HepG2 (cell line): ENCODE measurements around the gene CAPN11. TPM values are rescaled to one million over a fixed set of nuclear protein-coding genes. Genes with fewer than 3 reads are reported as not detected.

Source experiments
- FOXK2 ChIP-seq: fragments of 450-650 bp; IDR thresholded peaks from 2 replicates; pipeline ENCODE4 v1.6.1; 2016
- LRRFIP1 ChIP-seq: sonication (generic); formaldehyde crosslinking; conservative IDR thresholded peaks from 2 replicates; pipeline ENCODE4 v1.4.0; 2020; ENCODE audit warnings: missing genetic modification reagents
- MED8 ChIP-seq: sonication (generic); formaldehyde crosslinking; IDR thresholded peaks from 2 replicates; pipeline ENCODE4 v1.8.1; 2023; ENCODE audit warnings: mild to moderate bottlenecking, missing genetic modification reagents; ENCODE audit not compliant: insufficient replicate concordance
- MTF1 ChIP-seq: sonication (generic); formaldehyde crosslinking; IDR thresholded peaks from 2 replicates; pipeline ENCODE4 v1.5.0; 2020; ENCODE audit warnings: missing genetic modification reagents
- NFRKB ChIP-seq: fragments of 450-650 bp; IDR thresholded peaks from 2 replicates; pipeline ENCODE4 v1.6.1; 2017
- NR2F1 ChIP-seq, 2 experiments: fragments of 450-650 bp in 1 of 2; formaldehyde crosslinking in 1 of 2; IDR thresholded peaks; 2 replicates each; pipeline versions ENCODE4 v1.5.0 to v1.6.1; 2016 to 2020; ENCODE audit warnings: mild to moderate bottlenecking in 1 of 2, missing compliant biosample characterization in 1 of 2, missing genetic modification reagents in 1 of 2, moderate library complexity in 1 of 2
- NR3C1 ChIP-seq: sonication (generic); formaldehyde crosslinking; IDR thresholded peaks from 2 replicates; pipeline ENCODE4 v1.4.0; 2020; ENCODE audit warnings: missing genetic modification reagents
- PAX8 ChIP-seq: sonication (generic); formaldehyde crosslinking; IDR thresholded peaks from 2 replicates; pipeline ENCODE4 v1.8.0; 2022; ENCODE audit warnings: mild to moderate bottlenecking, missing genetic modification reagents, borderline replicate concordance
- SMC3 ChIP-seq: IDR thresholded peaks from 2 replicates; pipeline ENCODE4 v1.6.1; 2011; ENCODE audit warnings: low read length, improper control_type of control experiment
- SNAPC5 ChIP-seq: sonication (generic); formaldehyde crosslinking; IDR thresholded peaks from 2 replicates; pipeline ENCODE4 v1.8.1; 2023; ENCODE audit warnings: mild to moderate bottlenecking, missing genetic modification reagents, borderline replicate concordance
- SUZ12 ChIP-seq: fragments of 150-350 bp; IDR thresholded peaks from 2 replicates; pipeline ENCODE4 v1.6.1; 2014; ENCODE audit warnings: low read depth, low read length
- ZNF136 ChIP-seq: sonication (generic); formaldehyde crosslinking; IDR thresholded peaks from 2 replicates; pipeline ENCODE4 v1.8.1; 2022; ENCODE audit warnings: low read depth, mild to moderate bottlenecking, moderate library complexity, missing genetic modification reagents
- ZNF24 ChIP-seq: fragments of 450-650 bp; IDR thresholded peaks from 2 replicates; pipeline ENCODE4 v1.6.1; 2017; ENCODE audit warnings: antibody characterized with exemption, mild to moderate bottlenecking
- ZNF350 ChIP-seq: sonication (generic); formaldehyde crosslinking; IDR thresholded peaks from 2 replicates; pipeline ENCODE4 v1.4.0; 2020; ENCODE audit warnings: mild to moderate bottlenecking, low read depth, missing genetic modification reagents, borderline replicate concordance
- ZNF383 ChIP-seq: sonication (generic); formaldehyde crosslinking; IDR thresholded peaks from 2 replicates; pipeline ENCODE4 v1.4.0; 2020; ENCODE audit warnings: missing genetic modification reagents, mild to moderate bottlenecking, borderline replicate concordance
- ZNF552 ChIP-seq: sonication (generic); formaldehyde crosslinking; IDR thresholded peaks from 2 replicates; pipeline ENCODE4 v1.9.0; 2022; ENCODE audit warnings: missing genetic modification reagents, mild to moderate bottlenecking, borderline replicate concordance
- ZNF558 ChIP-seq: sonication (generic); formaldehyde crosslinking; IDR thresholded peaks from 2 replicates; pipeline ENCODE4 v1.9.0; 2022; ENCODE audit warnings: mild to moderate bottlenecking, missing genetic modification reagents, borderline replicate concordance
- ZNF564 ChIP-seq: sonication (generic); formaldehyde crosslinking; IDR thresholded peaks from 2 replicates; pipeline ENCODE4 v1.8.1; 2023; ENCODE audit warnings: mild to moderate bottlenecking, missing genetic modification reagents
- ZNF570 ChIP-seq: sonication (generic); formaldehyde crosslinking; IDR thresholded peaks from 2 replicates; pipeline ENCODE4 v1.4.0; 2020; ENCODE audit warnings: mild to moderate bottlenecking, missing genetic modification reagents, borderline replicate concordance
- ZNF83 ChIP-seq: sonication (generic); formaldehyde crosslinking; IDR thresholded peaks from 2 replicates; pipeline ENCODE4 v1.4.0; 2020; ENCODE audit warnings: missing genetic modification reagents, mild to moderate bottlenecking, borderline replicate concordance
- ZNF878 ChIP-seq: sonication (generic); formaldehyde crosslinking; IDR thresholded peaks from 2 replicates; pipeline ENCODE4 v1.8.1; 2023; ENCODE audit warnings: mild to moderate bottlenecking, missing genetic modification reagents, moderate library complexity
- polyA plus RNA-seq, 8 experiments: library from polyadenylated mRNA; depleted of rRNA in 3 of 8; stranded (reverse) in 7 of 8; unstranded in 1 of 8; fragments of >200 nt; fragmentation: Illumina TruSeq in 4 of 8; extraction: Trizol in 4 of 8; gene quantifications; 2 replicates each; pipeline versions ENCODE4 v1.2.1 to v1.2.3, GENCODE V29; 2011 to 2016; ENCODE audit warnings: low read depth in 4 of 8, missing spikeins in 1 of 8, mixed read lengths in 1 of 8; ENCODE audit not compliant: insufficient read depth in 1 of 8
- total RNA-seq, 5 experiments: library from RNA; depleted of rRNA; stranded (reverse); fragments of >200 nt; fragmentation: Illumina TruSeq; extraction: Trizol; gene quantifications; 2 replicates each; pipeline ENCODE4 v1.2.3, GENCODE V29; 2016; ENCODE audit warnings: low read depth in 1 of 5
- TF ChIP-seq, protein P1 (sequence below): sonication (generic); formaldehyde crosslinking; IDR thresholded peaks from 2 replicates; pipeline ENCODE4 v1.4.0; 2020; ENCODE audit warnings: missing genetic modification reagents, borderline replicate concordance
- TF ChIP-seq, protein P2 (sequence below): IDR thresholded peaks from 2 replicates; pipeline ENCODE4 v1.6.1; 2012; ENCODE audit warnings: low read length, improper control_type of control experiment

CAPN11 gene
- total and polyA plus RNA-seq, 2 of the 13 experiments (the other 11 are each of a cell fraction or from before 2014, with no cell fraction given): 0.07 to 0.11 TPM

DNA sequence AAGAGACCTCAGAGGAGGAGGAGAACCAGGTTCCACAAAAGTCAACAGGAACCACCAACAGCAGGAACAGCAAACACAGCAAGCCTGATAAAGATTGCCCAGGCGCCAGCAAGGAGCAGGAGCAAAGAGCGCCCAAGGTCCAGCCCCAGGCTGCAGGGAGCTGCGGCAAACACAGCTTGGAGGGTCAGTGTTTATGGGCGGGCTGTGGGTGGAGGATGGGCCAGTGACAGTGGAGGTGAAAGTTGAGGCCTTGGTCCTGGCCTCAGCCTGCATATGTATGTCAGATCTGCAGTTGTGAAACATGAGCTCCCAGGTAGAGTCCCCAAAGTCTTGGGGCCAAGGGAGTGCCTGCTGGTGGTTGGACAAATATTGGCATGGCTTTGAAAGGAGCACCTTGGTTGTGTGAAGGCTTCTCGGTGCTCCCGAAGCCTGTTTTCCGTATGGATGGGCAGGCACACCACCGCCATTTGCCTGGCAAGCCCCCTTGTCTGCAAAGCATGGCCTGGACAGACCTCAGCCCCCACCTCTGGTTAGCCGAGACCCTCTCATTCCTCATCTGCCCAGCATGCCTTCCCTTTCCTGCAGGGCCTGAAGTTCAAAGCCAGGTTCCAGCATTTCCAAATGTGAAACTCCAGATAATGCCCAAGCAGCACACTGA, 2.0 kb upstream of the CAPN11 start (continued):
- TF ChIP-seq ZNF570 (CRISPR knock-in tag): no peak
- peak; percentile 23 for TF ChIP-seq MED8
- peak; percentile 72; the same call in 1 of the 2 replicates for TF ChIP-seq SNAPC5 (CRISPR knock-in tag)
- no peak for TF ChIP-seq MTF1 (CRISPR knock-in tag)
- no peak for TF ChIP-seq LRRFIP1
- TF ChIP-seq ZNF383 (CRISPR knock-in tag): no peak
- no peak for TF ChIP-seq NFRKB
- no peak for TF ChIP-seq ZNF878
- 0 out of 2 replicates have a peak, but pooled peaks have one; percentile 57 for TF ChIP-seq PAX8 (CRISPR knock-in tag)
- TF ChIP-seq ZNF136 (CRISPR knock-in tag): peak; percentile 87
- TF ChIP-seq FOXK2: peak; percentile 86
- TF ChIP-seq ZNF83 (CRISPR knock-in tag): no peak
- no peak for TF ChIP-seq ZNF552
- TF ChIP-seq ZNF558: no peak
- TF ChIP-seq NR3C1 (CRISPR knock-in tag): no peak
- TF ChIP-seq, protein P1, sequence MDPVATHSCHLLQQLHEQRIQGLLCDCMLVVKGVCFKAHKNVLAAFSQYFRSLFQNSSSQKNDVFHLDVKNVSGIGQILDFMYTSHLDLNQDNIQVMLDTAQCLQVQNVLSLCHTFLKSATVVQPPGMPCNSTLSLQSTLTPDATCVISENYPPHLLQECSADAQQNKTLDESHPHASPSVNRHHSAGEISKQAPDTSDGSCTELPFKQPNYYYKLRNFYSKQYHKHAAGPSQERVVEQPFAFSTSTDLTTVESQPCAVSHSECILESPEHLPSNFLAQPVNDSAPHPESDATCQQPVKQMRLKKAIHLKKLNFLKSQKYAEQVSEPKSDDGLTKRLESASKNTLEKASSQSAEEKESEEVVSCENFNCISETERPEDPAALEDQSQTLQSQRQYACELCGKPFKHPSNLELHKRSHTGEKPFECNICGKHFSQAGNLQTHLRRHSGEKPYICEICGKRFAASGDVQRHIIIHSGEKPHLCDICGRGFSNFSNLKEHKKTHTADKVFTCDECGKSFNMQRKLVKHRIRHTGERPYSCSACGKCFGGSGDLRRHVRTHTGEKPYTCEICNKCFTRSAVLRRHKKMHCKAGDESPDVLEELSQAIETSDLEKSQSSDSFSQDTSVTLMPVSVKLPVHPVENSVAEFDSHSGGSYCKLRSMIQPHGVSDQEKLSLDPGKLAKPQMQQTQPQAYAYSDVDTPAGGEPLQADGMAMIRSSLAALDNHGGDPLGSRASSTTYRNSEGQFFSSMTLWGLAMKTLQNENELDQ (CRISPR knock-in tag): no peak
- TF ChIP-seq ZNF350 (CRISPR knock-in tag): peak; percentile 93; the same call in 1 of the 2 replicates
- no peak for TF ChIP-seq ZNF564
- peak in 1 of 2 experiments; percentile 63; a peak in 1 of 4 replicates for TF ChIP-seq NR2F1 (CRISPR knock-in tag; IDR thresholded peaks at IDR 0.05)
- TF ChIP-seq, protein P2, sequence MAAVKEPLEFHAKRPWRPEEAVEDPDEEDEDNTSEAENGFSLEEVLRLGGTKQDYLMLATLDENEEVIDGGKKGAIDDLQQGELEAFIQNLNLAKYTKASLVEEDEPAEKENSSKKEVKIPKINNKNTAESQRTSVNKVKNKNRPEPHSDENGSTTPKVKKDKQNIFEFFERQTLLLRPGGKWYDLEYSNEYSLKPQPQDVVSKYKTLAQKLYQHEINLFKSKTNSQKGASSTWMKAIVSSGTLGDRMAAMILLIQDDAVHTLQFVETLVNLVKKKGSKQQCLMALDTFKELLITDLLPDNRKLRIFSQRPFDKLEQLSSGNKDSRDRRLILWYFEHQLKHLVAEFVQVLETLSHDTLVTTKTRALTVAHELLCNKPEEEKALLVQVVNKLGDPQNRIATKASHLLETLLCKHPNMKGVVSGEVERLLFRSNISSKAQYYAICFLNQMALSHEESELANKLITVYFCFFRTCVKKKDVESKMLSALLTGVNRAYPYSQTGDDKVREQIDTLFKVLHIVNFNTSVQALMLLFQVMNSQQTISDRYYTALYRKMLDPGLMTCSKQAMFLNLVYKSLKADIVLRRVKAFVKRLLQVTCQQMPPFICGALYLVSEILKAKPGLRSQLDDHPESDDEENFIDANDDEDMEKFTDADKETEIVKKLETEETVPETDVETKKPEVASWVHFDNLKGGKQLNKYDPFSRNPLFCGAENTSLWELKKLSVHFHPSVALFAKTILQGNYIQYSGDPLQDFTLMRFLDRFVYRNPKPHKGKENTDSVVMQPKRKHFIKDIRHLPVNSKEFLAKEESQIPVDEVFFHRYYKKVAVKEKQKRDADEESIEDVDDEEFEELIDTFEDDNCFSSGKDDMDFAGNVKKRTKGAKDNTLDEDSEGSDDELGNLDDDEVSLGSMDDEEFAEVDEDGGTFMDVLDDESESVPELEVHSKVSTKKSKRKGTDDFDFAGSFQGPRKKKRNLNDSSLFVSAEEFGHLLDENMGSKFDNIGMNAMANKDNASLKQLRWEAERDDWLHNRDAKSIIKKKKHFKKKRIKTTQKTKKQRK: no peak
- TF ChIP-seq SMC3: no peak
- no peak for TF ChIP-seq SUZ12
- TF ChIP-seq ZNF24: no peak
